B cell (primary cell): ENCODE results near the gene SEC14L6. TPM values are rescaled to one million over a fixed set of nuclear protein-coding genes. Genes with fewer than 3 reads are reported as not detected.

ENCODE experiments used
- ATAC-seq: fragments of 200-7000 bp; cut with Tn5 transposase; one replicate; pipeline ENCODE4 v1.10.0; 2021; ENCODE audit warnings: low read depth, mild to moderate bottlenecking, moderate number of reproducible peaks, moderate library complexity
- CTCF ChIA-PET: fragments of 350-600 bp; sonication (Branson Sonifier 250); formaldehyde crosslinking; loops from one replicate; lab custom pipeline; 2021; ENCODE audit warnings: antibody characterized with exemption, inconsistent platforms; lab: Charles Lee
- POLR2A ChIA-PET: fragments of 350-600 bp; sonication (Branson Sonifier 250); formaldehyde crosslinking; loops from one replicate; lab custom pipeline; 2021; ENCODE audit warnings: antibody characterized with exemption; lab: Charles Lee
- DNase-seq: peaks from one replicate; pipeline ENCODE4 v3.0.0; 2013
- H2AFZ ChIP-seq: 2 replicates; pipeline ENCODE4 v1.6.1; 2012; ENCODE audit warnings: mild to moderate bottlenecking, low read depth, low read length; ENCODE audit not compliant: insufficient read depth, poor library complexity, severe bottlenecking
- H3K27ac ChIP-seq, 2 donors: 1 replicate in 1 of 2; 2 replicates in 1 of 2; pipeline ENCODE4 v1.5.1; 2012 to 2013; ENCODE audit warnings: low read length in 2 of 2, mild to moderate bottlenecking in 2 of 2, moderate library complexity in 1 of 2
- H3K27me3 ChIP-seq, 4 experiments: fragments of 200-600 bp in 1 of 4; sonication (generic) in 1 of 4; replicated peaks in 1 of 4; 1 replicate in 2 of 4; 2 replicates in 2 of 4; pipeline versions ENCODE4 v1.6.1 to v1.7.0; 2013 to 2016; ENCODE audit warnings: low read length in 3 of 4, mild to moderate bottlenecking in 2 of 4, mixed read lengths in 1 of 4, moderate library complexity in 1 of 4; ENCODE audit not compliant: insufficient read depth in 4 of 4, control insufficient read depth in 3 of 4; ENCODE audit errors: control extremely low read depth in 1 of 4
- H3K36me3 ChIP-seq, 2 experiments: replicated peaks in 1 of 2; 1 replicate in 1 of 2; 2 replicates in 1 of 2; pipeline versions ENCODE4 v1.6.1 to v1.7.1; 2013; ENCODE audit warnings: low read length in 1 of 2; ENCODE audit not compliant: insufficient read depth in 2 of 2, control insufficient read depth in 1 of 2; ENCODE audit errors: control extremely low read depth in 1 of 2, extremely low read depth in 1 of 2
- H3K4me1 ChIP-seq, 2 donors: fragments of 200-600 bp in 1 of 2; sonication (generic) in 1 of 2; 1 replicate in 1 of 2; 2 replicates in 1 of 2; pipeline versions ENCODE4 v1.5.1 to v1.6.1; 2013 to 2017; ENCODE audit warnings: low read length in 2 of 2; ENCODE audit not compliant: control insufficient read depth in 2 of 2, insufficient read depth in 2 of 2
- H3K4me2 ChIP-seq: replicated peaks from 2 replicates; pipeline ENCODE3; 2012; ENCODE audit warnings: mild to moderate bottlenecking, low read depth, low read length; ENCODE audit not compliant: poor library complexity, severe bottlenecking
- H3K4me3 ChIP-seq, 5 experiments: fragments of 200-600 bp in 1 of 5; sonication (generic) in 1 of 5; 1 replicate in 3 of 5; 2 replicates in 2 of 5; pipeline versions ENCODE4 v1.5.1 to v1.7.0; 2011 to 2016; ENCODE audit warnings: low read length in 4 of 5, mild to moderate bottlenecking in 4 of 5, low read depth in 2 of 5, control low read depth in 1 of 5, moderate library complexity in 1 of 5; ENCODE audit not compliant: insufficient read depth in 1 of 5; ENCODE audit errors: control extremely low read depth in 1 of 5, extremely low read depth in 1 of 5
- H3K79me2 ChIP-seq: fragments of 200-600 bp; sonication (generic); one replicate; pipeline ENCODE4 v1.6.0; 2016; ENCODE audit warnings: low read length; ENCODE audit not compliant: control insufficient read depth, insufficient read depth
- H3K9ac ChIP-seq: fragments of 200-600 bp; sonication (generic); 2 replicates; pipeline ENCODE4 v1.6.1; 2017; ENCODE audit warnings: mild to moderate bottlenecking, low read length, moderate library complexity
- H3K9me3 ChIP-seq, 3 donors: one replicate each; pipeline versions ENCODE4 v1.6.1 to v1.7.1; 2013; ENCODE audit warnings: low read length in 2 of 3; ENCODE audit not compliant: control insufficient read depth in 2 of 3, insufficient read depth in 1 of 3; ENCODE audit errors: control extremely low read depth in 1 of 3
- H4K20me1 ChIP-seq: 2 replicates; pipeline ENCODE4 v1.6.0; 2012; ENCODE audit warnings: mild to moderate bottlenecking, low read length; ENCODE audit not compliant: insufficient read depth, control insufficient read depth, poor library complexity, severe bottlenecking
- H3K27ac Mint-ChIP-seq: one replicate; pipeline ENCODE4 v1.8.0; 2021; ENCODE audit warnings: mixed read lengths
- H3K27me3 Mint-ChIP-seq: one replicate; pipeline ENCODE4 v1.8.0; 2021; ENCODE audit warnings: mixed read lengths
- H3K4me1 Mint-ChIP-seq: one replicate; pipeline ENCODE4 v1.8.0; 2021; ENCODE audit warnings: mixed read lengths
- H3K4me3 Mint-ChIP-seq: one replicate; pipeline ENCODE4 v1.8.0; 2021; ENCODE audit warnings: mixed read lengths
- H3K9me3 Mint-ChIP-seq: one replicate; pipeline ENCODE4 v1.8.0; 2022; ENCODE audit warnings: mixed read lengths; ENCODE audit not compliant: insufficient read depth
- EZH2 ChIP-seq: IDR thresholded peaks from 2 replicates; pipeline ENCODE4 v1.6.1; 2012; ENCODE audit warnings: borderline replicate concordance, low read depth, mild to moderate bottlenecking, moderate library complexity, low read length; ENCODE audit not compliant: insufficient read depth, poor library complexity, severe bottlenecking
- WGBS: methylation state at CpG from one replicate; pipeline ENCODE4 v1.1.5; 2013; ENCODE audit warnings: missing lambda C conversion rate; ENCODE audit not compliant: insufficient coverage; 5-methylcytosine and 5-hydroxymethylcytosine counted together
- intact Hi-C: fragments of 100-400 bp; cut with micrococcal nuclease; formaldehyde crosslinking; loops from one replicate; pipeline ENCODE4 v1.10.0; 2022
- polyA plus RNA-seq: library from polyadenylated mRNA; depleted of rRNA; stranded (reverse); fragments of >200 nt; gene quantifications from 2 replicates; pipeline ENCODE4 v1.2.3, GENCODE V29; 2012
- total RNA-seq, 2 donors: library from RNA; stranded (reverse); fragments of 120-200 nt in 1 of 2; gene quantifications; 1 replicate in 1 of 2; 2 replicates in 1 of 2; pipeline versions ENCODE4 v1.2.3 to v1.2.4, GENCODE V29; 2013 to 2022
- TF ChIP-seq, protein P1 (sequence below): fragments of 200-600 bp; IDR thresholded peaks from one replicate; pipeline ENCODE4 v1.8.0; 2022; ENCODE audit warnings: antibody characterized with exemption, mild to moderate bottlenecking

The SEC14L6 gene
- total and polyA plus RNA-seq, 2 donors (not counting 1 experiment from before 2014, with no cell fraction given) = not detected

DNA sequence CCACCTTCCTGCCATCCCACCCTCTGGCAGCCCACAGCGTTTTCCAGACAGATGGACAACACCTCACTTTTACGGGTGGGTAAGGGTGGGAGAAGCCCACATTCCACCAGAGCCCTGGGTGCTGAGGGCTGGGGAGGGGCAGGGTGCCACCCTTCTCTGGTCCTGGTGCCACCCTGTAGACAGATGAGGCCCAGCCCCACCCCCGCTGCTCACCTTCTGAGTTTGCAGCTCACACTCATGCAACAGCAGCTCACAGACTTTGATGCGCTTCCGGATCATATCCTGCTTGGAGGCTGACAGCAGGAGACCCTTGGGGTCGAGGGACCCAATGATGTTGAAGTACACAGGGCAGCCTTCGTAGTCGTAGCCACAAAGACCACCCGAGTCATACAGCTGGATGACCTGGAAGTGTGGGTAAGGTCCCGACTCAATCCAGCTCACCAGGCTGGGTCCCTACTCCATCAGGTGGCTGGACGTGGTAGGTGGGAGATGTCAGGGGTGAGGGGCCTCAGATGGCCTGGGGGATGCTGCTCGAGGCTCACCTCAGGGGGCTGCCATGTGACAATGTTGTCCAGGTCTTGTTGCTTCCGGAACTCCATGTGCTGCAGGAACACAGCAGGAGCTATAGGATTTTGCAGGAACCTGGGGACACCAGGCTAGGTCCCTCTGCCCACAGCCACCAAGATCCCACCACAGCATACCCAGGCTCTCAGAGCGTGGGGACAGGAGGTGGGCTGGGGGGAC, 51.3 kb downstream of the SEC14L6 start:
- H3K4me2 ChIP-seq = no peak overlapping the region
- no peak overlapping the region for H3K27ac ChIP-seq
- H3K4me1 ChIP-seq = no peaks in the 10 kb centered on the region
- H3K4me1 Mint-ChIP-seq = no peaks in the 10 kb centered on the region
- no peak for TF ChIP-seq EZH2
- TF ChIP-seq, protein P1, sequence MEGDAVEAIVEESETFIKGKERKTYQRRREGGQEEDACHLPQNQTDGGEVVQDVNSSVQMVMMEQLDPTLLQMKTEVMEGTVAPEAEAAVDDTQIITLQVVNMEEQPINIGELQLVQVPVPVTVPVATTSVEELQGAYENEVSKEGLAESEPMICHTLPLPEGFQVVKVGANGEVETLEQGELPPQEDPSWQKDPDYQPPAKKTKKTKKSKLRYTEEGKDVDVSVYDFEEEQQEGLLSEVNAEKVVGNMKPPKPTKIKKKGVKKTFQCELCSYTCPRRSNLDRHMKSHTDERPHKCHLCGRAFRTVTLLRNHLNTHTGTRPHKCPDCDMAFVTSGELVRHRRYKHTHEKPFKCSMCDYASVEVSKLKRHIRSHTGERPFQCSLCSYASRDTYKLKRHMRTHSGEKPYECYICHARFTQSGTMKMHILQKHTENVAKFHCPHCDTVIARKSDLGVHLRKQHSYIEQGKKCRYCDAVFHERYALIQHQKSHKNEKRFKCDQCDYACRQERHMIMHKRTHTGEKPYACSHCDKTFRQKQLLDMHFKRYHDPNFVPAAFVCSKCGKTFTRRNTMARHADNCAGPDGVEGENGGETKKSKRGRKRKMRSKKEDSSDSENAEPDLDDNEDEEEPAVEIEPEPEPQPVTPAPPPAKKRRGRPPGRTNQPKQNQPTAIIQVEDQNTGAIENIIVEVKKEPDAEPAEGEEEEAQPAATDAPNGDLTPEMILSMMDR = no peak
- no peaks in the 10 kb centered on the region for H3K9me3 ChIP-seq
- H3K27me3 ChIP-seq = no peaks in the 10 kb centered on the region
- ATAC-seq (no peak), DNase-seq (no peak)
- H3K27ac Mint-ChIP-seq = no peak overlapping the region
- intact Hi-C loops = no loop called here
- WGBS = 80% methylated on average over 12 of the region's 14 CpGs
- H3K36me3 ChIP-seq = no peaks in the 10 kb centered on the region
- H3K9me3 Mint-ChIP-seq = no peaks in the 10 kb centered on the region
- H3K9ac ChIP-seq = no peak overlapping the region
- no peaks in the 10 kb centered on the region for H3K79me2 ChIP-seq
- peaks cover 12% of the 10 kb centered on the region for H3K27me3 Mint-ChIP-seq
- no peak overlapping the region for H3K4me3 ChIP-seq
- H4K20me1 ChIP-seq = no peaks in the 10 kb centered on the region
- CTCF ChIA-PET = interaction anchor here (2.2 kb wide), 1 partner anchor 10 kb away, joined by 7 read pairs; no protein-coding TSS in a partner anchor
- H2AFZ ChIP-seq = no peak overlapping the region
- H3K4me3 Mint-ChIP-seq = no peak overlapping the region
- POLR2A ChIA-PET = no interaction called here

GRCh38 chr22:30492144-30492543, 54.4 kb downstream of the SEC14L6 start:
- Histone ChIP-seq H4K20me1 (no peaks in the 10 kb centered on the region), H3K27ac (no peak overlapping the region), H3K4me1 (no peaks in the 10 kb centered on the region), H3K27me3 (peaks cover 0 to 3% (median 0%) of the 10 kb centered on the region in 4 experiments), H3K9me3 (no peaks in the 10 kb centered on the region), H3K4me3 (no peak overlapping the region), H3K9ac (no peak overlapping the region), H3K4me2 (no peak overlapping the region), H2AFZ (no peak overlapping the region), H3K36me3 (no peaks in the 10 kb centered on the region), H3K79me2 (no peaks in the 10 kb centered on the region)
- ATAC-seq (no peak), DNase-seq (no peak)
- no peak for TF ChIP-seq EZH2
- TF ChIP-seq, protein P1 = no peak
- Mint-ChIP-seq H3K4me1 (no peaks in the 10 kb centered on the region), H3K27ac (no peak overlapping the region), H3K4me3 (no peak overlapping the region), H3K9me3 (no peaks in the 10 kb centered on the region), H3K27me3 (peaks cover 12% of the 10 kb centered on the region)
- POLR2A ChIA-PET = no interaction called here
- CTCF ChIA-PET = no interaction called here
- intact Hi-C loops = no loop called here
- WGBS = 82% methylated on average over 10 of the region's 12 CpGs
